Activated T-helper 9 cell treated with anti-CD3 and anti-CD28 coated beads, Interleukin-2, amount 50 U/mL, for 16 hours (primary cell): ENCODE measurements around the gene ACBD5.
A peak's percentile ranks its signal among the peaks of the same experiment; 100 is the strongest.
"Not testable (repeated sequence)": the region's sequence is repeated elsewhere in the genome, so short reads cannot be mapped to it uniquely, and the experiment has no call there.

Experiments
- DNase-seq: peaks from one replicate; pipeline ENCODE4 v3.0.0-alpha.2; 2020; ENCODE audit warnings: low read depth

Gene ACBD5

DNA sequence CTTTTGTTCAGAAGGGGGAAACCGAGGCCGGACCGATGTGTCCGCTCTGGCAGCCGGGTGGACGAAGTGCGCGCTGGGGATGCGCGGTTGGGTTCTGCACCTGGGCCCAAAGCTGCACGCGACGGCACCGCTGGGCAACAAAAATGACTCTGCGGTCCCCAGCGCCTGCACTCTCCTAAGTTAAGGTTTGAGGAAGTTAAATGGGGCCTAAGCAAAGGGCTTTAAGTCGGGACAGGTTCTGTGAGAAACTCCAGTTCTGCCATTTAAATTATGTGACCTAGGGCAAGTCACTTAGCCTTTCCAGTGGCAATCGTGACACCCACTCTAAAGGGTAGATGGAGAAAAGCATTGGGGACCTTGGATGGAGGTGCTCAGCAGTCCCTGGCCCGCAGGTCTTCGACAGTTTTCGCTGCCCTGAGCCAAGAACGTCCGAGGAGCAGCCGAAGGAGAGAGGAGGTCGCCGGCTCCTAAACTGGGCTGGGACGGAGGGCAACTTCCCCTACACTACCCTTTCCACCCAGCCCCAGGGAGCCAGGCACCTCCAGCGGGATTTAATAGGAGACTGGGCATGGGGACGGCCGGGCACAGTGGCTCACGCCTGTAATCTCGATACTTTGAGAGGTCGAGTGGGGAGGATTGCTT is 534 bp upstream of the ACBD5 start:
- no peak for DNase-seq

DNA sequence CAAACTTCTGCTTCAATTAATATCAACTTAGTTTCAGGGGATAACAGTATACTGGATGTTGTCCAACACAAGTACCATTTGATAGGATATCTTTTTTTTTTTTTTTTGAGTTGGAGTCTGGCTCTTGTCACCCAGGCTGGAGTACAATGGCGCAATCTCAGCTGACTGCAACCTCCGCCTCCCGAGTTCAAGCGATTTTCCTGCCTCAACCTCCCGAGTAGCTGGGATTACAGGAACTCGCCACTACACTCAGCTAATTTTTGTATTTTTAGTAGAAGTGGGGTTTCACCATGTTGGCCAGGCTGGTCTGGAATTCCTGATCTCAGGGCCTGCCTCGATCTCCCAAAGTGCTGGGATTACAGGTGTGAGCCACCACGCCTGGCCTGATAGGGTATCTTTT is 3.1 kb downstream of the ACBD5 start:
- not testable (repeated sequence) for DNase-seq

DNA sequence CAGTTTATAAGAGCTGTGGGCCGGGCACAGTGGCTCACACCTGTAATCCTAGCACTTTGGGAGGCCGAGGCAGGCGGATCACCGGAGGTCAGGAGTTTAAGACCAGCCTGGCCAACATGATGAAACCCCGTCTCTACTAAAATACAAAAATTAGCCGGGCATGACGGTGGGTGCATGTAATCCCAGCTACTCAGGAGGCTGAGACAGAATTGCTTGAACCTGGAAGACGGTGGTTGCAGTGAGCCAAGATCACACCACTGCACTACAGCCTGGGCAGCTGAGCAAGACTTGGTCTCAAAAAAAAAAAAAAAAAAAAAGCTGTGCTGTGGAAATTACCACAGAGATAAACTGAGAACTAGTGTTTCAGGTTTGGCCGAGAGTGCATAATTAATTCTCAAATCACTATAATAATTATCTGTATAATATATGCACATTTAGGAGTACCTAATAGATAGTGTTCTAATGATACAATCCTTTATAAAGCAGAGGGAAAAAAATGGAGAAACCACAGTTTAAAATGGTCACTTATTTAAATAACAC is 3.9 kb downstream of the ACBD5 start:
- not testable (repeated sequence) for DNase-seq

DNA sequence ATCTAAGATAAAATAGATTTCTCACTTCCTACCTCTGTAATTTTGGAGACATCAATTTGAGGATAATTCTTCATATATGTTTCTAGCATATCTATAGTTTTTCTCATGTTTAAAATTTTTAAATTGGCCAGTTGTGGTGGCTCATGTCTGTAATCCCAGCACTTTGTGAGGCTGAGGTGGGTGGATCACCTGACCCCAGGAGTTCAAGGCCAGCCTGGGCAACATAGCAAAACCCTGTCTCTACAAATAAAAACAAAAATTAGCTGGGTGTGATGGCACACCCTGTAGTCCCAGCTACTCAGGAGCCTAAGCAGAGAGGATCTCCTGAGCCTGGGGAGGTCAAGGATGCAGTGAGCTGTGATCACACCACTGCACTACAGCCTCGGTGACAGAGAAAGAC is 4.9 kb downstream of the ACBD5 start:
- DNase-seq = no peak

DNA sequence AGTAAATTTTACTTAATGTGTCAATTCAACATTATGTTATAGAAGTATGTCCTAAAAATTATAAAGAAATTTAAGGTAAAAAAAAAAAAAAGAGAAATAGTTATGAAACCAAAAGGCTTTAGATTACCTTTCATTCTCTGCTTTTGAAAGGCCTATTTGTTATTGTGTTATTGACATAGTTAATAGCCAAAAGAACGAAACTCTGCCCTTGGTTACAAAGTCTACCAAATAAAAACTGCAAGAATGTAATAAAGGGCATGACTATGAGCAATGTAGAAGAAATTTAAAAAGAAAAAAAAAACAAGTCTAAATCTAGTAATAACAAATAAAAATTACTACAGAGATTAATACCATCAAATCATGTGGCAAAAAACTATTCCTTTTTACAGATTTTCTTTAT is 10.6 kb downstream of the ACBD5 start:
- no peak for DNase-seq

DNA sequence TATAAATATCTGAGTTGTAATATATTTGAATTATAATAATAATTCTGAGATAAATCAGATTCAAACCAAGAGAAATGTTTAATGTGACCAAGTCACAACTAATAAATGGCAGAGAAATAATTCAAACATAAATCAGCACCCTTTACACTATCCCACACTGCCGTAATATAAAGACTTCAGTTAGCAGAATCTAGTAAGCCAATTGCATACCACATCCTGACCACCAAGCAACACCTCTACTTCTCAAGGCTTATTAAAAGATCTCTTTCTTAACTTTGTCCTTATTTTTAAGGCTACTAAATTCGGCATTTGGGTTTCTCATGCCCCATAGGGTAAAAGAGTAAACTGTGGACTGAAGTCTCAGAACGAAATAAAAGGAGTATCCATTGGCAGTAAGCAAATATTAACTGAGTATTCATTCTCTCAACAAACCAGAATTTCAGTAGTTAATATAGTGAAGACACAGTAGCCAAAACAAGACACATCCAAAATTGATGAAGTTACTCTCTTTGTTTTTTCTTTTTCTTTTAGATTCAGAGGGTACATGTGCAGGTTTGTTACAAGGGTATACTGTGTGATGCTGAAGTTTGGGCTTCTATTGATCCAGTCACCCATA is 14.8 kb downstream of the ACBD5 start:
- DNase-seq = no peak

DNA sequence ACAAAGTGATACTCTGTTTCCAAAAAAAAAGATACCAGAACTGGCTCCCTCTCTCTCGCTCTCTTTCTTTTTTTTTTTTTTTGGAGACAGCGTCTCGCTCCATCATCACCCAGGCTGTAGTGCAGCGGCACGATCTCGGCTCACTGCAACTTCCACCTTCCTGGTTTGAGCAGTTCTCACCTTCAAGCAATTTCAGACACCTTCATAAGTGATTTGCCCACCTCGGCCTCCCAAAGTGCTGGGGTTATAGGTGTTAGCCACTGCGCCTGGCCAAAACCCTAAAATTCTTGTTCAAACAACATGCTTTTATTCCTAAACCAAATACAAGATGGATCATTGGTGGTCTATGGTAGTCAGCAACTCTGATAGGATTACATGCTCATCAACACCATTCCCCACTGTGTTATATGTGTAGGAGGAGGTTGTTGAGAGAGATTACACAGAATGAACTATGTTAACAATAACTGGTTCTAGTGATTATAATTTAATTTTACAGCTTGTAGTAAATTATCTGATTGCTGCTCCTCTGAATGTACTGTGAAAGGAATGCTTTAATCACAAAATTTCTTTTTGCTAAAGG is 15.5 kb downstream of the ACBD5 start:
- DNase-seq = no peak

DNA sequence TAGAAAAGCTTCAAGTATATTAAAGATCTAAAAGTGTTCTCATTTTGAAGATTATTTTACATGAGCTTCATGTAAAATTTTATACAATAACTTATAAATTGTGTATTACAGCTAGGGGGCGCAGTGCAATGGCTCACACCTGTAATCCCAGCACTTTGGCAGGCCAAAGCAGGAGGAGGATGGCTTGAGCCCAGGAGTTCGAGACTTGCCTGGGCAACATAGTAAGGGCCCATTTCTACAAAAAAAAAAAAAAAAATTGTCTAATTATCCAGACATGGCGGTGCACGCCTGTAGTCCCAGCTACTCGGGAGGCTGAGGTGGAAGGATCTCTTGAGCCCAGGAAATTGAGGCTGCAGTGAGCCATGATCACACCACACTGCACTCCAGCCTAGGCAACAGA is 16.6 kb downstream of the ACBD5 start:
- DNase-seq = peak; percentile 16

DNA sequence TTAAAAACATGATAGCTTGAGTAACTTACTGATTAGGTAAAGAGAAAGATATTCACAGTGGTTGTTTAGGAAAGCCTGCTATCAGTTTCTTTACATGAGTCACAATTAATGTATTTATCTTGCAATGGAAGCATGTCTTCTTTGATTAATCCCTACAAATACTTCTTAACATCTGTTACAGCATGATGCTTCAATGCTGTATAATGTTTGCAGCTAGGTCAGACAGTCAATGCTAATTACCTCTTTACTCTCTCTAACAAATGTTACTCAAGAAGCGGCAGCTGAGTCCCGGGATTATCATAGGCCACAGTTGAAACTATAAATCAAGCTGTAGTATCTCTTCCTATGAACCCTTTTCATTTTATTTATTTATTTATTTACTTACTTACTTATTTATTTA is 33.2 kb downstream of the ACBD5 start:
- no peak for DNase-seq

DNA sequence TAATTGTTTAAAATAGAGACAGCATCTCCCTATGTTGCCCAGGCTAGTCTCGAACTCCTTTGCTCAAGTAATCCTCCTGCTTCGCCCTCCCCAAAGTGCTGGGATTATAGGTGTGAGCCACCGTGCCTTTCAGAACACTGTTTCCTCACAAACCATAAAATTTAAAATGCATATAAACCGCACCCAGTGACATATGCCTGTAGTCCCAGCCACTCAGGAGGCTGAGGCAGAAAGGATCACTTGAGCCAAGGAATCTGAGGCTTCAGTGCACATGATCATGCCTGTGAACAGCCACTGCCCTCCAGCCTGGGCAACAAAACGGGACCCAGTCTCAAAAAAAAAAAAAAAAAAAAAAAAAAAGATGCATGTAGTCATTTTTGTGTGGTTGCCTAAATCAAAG is 36.8 kb downstream of the ACBD5 start:
- no peak for DNase-seq

DNA sequence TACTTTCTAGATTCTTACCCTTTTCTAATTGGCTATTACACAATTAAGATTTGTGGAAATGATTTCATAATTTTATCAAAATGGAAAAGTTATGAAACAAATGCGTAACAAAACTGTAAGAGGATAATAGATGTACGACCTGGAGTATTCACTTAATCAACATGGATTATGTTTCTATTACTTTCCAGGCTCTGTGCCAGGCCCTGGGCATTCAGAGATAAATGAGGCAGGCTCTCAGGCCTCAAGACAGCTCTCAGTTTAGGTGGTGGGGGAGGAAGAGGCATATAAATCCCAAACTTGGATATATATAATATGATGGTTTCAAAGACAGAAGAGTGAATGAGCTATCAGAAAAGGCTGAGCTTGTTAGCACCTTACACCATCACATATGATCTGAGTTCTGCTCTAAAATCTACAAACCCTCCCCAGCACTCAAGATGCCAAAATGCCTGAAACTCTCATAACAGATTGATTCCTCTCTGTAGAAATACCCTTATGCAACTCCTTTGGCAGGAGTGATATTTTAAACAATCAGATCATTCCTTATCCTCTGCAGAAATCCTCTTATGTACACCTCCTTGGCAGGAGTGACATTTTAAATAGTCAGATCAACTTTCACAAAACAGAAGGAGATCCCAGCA is 42.5 kb downstream of the ACBD5 start:
- DNase-seq = no peak

DNA sequence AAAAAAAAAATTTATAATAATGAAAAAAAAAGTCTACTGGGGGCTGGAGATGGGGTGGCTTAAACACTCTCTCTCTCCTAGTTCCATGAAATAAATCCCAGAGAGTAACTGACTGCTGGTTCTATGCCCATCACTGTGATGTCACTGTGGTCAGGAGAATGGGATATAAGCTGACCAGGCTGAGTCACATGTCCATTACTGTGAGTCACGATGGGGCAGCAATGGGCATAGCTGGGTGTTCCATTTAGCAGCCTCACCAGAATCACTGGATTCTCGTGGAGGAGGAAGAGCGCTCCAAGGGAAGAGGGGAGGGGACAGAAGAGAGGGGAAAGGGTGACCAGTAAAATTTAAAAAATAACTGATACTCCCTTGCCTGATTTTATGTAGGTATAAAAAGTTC is 48.3 kb downstream of the ACBD5 start:
- no peak for DNase-seq

DNA sequence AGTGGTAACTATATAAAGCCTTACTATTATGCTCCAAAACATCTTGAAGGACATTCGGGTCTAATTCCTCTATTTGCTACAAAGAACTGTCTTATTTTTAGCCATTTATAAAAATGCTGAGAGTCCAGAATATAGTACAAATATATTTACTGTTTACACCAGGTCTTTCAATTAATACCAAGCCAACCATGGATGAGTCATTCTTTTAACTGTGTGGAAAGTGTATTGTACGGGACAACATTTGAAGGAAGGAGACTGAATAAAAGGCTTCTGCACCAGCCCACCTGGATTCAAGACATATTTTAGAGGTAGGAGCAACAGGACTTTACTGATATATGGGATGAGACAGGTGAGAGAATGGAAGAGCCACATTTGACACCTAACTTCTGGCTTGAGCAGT is 50.1 kb downstream of the ACBD5 start:
- DNase-seq = no peak

DNA sequence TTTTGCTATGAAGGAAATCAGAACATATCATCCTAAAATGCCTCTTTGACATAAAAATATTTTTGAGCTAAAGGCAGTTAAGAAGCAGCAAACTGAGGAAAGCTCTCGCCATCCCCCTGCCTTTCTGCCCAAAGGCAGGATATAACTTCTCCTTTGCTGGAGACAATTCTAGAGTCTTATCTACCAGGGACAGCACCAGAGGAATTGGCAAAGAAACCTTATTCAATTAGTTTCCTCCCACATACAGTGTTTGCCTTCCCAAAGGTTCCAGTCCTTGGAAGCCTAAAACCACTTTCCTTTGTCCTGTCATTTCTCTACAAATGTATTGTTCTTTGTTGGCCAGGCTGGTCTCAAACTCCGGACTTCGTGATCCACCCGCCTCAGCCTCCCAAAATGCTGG is 51.7 kb downstream of the ACBD5 start:
- DNase-seq = no peak

DNA sequence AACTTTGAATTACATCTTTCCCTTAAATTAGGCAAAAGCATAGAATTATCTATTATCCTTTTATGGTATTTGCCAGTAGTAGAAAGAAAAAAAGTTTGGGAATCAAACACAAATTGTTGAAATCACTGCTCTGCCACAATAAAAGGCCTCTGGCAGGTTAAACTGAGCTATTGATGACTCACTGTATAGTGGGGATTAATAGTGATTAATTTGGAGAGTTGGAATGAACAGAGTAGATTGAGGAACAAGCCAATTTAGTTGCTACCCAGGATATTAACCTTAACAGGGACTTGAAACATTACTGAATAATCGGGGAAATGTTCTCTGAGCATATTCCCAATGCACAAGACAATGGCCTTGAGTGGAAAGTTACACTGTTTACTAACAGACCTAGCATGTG is 52.3 kb downstream of the ACBD5 start:
- no peak for DNase-seq

DNA sequence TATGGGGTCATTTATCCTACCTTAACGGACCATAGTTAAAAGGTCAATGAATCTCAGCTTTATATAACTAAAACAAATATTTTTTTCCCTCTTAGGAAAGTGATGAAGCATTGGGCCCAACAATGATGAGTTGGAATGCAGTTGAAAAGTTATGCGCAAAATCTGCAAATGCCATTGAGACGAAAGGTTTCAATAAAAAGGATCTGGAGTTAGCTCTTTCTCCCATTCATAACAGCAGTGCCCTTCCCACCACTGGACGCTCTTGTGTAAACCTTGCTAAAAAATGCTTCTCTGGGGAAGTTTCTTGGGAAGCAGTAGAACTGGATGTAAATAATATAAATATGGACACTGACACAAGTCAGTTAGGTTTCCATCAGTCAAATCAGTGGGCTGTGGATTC is 70.7 kb downstream of the ACBD5 start:
- no peak for DNase-seq

DNA sequence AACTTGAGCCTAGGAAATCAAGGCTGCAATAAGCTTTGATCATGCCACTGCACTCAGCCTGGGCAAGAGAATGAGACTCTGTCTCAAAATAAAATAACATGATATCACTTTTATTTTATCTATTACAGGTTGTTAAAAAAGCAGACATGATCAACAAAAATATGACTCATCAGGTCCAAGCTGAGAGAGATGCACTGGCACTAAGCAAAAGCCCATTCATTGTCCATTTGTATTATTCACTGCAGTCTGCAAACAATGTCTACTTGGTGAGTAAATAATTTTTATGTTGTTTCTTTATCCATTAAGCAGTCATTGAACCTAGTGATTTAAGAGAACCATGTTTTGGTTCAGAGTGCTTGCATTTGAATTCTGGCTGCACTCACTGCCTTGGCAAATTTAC is 82.2 kb downstream of the ACBD5 start:
- DNase-seq = no peak

DNA sequence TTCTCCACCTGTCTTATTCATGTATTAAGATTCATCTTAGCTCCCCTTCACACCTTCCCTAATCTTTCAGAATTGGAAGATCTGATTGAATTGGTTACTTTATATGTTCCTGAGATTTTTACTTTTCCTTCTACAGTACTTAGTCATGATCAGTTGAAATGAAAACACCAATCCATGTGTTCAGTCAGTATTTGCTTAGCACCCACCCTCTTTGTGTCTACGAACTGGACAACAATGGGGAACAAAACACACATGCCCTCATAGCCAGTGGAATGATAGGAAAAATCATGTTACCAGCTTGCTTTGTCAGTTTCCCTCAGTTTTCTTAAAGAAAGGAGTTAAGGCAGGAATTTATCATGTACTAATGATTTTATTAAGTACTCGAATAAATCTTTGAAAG is 83.4 kb downstream of the ACBD5 start:
- no peak for DNase-seq

DNA sequence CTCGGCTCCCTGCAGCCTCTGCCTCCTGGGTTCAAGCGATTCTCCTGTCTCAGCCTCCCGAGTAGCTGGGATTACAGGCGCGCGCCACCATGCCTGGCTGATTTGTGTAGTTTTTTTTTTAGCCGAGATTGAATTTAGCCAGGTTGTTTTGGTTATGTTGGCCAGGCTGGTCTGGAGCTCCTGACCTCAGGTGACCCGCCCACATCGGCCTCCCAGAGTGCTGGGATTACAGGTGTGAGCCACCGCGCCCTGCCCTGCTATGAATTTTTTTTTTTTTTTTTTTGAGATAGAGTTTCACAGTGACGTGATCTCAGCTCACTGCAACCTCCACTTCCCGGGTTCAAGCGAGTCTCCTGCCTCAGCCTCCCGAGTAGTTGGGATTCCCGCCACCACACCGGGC is 84.0 kb downstream of the ACBD5 start:
- DNase-seq = not testable (repeated sequence)

DNA sequence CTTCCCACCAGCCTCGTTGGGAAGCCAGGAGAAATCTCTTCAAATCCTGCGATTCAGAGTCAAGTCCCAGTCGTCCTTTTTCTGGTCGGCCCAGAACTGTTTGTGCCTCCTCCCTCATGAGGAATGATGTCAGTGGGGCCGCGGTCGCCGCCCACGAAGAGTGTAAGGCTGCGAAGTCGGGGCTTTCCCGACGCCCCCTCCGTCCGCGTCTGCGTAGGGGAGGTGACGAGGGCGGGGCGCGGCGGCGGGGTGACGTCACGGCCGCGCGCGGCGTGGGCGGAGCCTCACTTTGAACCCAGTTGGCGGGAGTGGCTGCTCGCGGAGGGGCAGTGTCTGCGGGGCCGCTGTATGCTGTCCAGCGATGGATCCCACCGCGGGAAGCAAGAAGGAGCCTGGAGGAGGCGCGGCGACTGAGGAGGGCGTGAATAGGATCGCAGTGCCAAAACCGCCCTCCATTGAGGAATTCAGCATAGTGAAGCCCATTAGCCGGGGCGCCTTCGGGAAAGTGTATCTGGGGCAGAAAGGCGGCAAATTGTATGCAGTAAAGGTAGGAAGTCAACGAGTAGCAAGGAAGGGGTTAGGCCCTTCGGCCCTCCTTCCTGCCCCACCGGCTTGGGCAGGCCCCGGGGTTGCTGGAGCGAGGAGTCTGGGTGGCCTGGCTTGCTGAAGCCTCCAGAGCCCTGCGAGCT is 85.4 kb downstream of the ACBD5 start, which contains the start of gene MASTL:
Gene MASTL (plus strand): TSS at position 287 of the 689 bp plus-strand sequence. CDS start 75 bp downstream, at position 362.
- peak; percentile 91 for DNase-seq

DNA sequence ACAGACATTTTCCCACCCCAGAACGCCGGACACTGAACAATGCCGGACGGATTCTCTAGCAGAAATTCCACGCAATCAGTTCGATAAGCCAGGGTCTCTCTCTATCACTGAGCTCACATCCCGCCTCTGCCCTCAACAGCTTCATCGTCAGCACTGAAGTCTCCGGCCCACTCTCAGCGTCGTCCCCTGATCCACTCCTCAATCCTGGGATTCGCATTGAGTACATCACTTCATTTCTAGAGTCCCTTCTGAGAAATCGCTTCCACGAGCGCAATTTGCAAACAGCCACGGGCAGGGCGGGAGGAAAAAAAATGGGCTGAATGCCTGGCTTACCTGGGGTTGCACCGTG is 86.8 kb downstream of the ACBD5 start:
- no peak for DNase-seq

DNA sequence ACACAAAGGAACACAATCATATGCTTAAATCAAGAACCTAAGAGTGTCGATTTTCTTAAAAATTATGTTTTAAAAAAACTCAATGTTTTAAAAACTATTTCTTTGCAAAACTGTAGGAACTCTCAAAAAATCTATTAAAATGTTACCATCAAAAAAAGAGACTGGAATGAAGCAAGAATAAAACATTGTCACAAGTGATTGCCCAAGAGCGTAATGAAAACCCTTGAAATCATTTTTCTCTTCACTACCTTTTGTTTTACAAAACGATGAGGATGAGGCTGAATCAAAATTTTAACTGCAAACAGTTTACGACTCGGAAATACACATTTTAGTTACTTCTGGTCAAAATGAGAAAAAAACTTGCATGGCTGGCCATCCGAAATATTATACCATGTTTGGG is 87.3 kb downstream of the ACBD5 start:
- DNase-seq = no peak

DNA sequence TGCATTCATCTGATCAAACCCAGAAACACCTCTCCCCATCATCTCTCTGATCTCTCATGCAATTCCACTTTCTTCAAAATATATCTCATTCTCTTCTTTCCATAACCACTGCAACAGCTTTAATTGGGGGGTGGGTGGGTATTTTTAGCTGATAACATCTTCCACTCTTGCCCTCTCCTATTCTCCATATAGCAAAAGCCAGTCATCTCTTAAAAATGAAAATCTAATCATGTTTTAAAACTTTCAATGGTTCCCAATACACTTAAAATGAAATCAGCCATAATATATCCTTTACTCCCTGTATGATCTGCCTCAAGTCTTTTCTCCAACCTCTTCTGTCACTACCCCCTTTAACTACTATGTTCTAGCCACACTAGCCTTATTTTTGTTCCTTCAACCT is 87.9 kb downstream of the ACBD5 start:
- DNase-seq = no peak
